Neutrophil (primary cell): ENCODE data around the gene KIDINS220.

Experiments
- H3K27ac ChIP-seq: fragments of 200-600 bp; sonication (generic); 2 replicates; pipeline ENCODE4 v1.5.1; 2016; ENCODE audit warnings: mild to moderate bottlenecking, moderate library complexity
- H3K27me3 ChIP-seq: fragments of 200-600 bp; sonication (generic); 2 replicates; pipeline ENCODE4 v1.6.0; 2016; ENCODE audit warnings: mild to moderate bottlenecking
- H3K36me3 ChIP-seq: fragments of 200-600 bp; sonication (generic); 2 replicates; pipeline ENCODE4 v1.5.1; 2017
- H3K4me1 ChIP-seq, 2 experiments: fragments of 200-600 bp in 1 of 2; sonication (generic) in 1 of 2; 1 replicate in 1 of 2; 2 replicates in 1 of 2; pipeline versions ENCODE4 v1.5.1 to v1.6.1; 2013 to 2016; ENCODE audit warnings: low read depth in 1 of 2, low read length in 1 of 2, mild to moderate bottlenecking in 1 of 2, moderate library complexity in 1 of 2; ENCODE audit not compliant: control insufficient read depth in 1 of 2, insufficient read depth in 1 of 2
- H3K4me3 ChIP-seq, 2 experiments: fragments of 200-600 bp in 1 of 2; sonication (generic) in 1 of 2; 1 replicate in 1 of 2; 2 replicates in 1 of 2; pipeline ENCODE4 v1.5.1; 2013 to 2016; ENCODE audit warnings: low read depth in 1 of 2, low read length in 1 of 2, mild to moderate bottlenecking in 1 of 2, moderate library complexity in 1 of 2
- H3K9me3 ChIP-seq: fragments of 200-600 bp; sonication (generic); 2 replicates; pipeline ENCODE4 v1.5.1; 2016
- TF ChIP-seq, protein P1 (sequence below): fragments of 200-600 bp; sonication (generic); IDR thresholded peaks from 2 replicates; pipeline ENCODE4 v1.5.1; 2016; ENCODE audit warnings: antibody characterized with exemption

Gene KIDINS220

GRCh38 chr2:8693157-8693821 lies 144.1 kb downstream of the KIDINS220 start:
- peaks cover 59% of the 10 kb centered on the region for H3K27me3 ChIP-seq
- TF ChIP-seq, protein P1, sequence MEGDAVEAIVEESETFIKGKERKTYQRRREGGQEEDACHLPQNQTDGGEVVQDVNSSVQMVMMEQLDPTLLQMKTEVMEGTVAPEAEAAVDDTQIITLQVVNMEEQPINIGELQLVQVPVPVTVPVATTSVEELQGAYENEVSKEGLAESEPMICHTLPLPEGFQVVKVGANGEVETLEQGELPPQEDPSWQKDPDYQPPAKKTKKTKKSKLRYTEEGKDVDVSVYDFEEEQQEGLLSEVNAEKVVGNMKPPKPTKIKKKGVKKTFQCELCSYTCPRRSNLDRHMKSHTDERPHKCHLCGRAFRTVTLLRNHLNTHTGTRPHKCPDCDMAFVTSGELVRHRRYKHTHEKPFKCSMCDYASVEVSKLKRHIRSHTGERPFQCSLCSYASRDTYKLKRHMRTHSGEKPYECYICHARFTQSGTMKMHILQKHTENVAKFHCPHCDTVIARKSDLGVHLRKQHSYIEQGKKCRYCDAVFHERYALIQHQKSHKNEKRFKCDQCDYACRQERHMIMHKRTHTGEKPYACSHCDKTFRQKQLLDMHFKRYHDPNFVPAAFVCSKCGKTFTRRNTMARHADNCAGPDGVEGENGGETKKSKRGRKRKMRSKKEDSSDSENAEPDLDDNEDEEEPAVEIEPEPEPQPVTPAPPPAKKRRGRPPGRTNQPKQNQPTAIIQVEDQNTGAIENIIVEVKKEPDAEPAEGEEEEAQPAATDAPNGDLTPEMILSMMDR = no peak
- H3K36me3 ChIP-seq = no peaks in the 10 kb centered on the region
- no peak overlapping the region for H3K27ac ChIP-seq
- no peak overlapping the region for H3K4me3 ChIP-seq
- no peaks in the 10 kb centered on the region for H3K9me3 ChIP-seq
- no peaks in the 10 kb centered on the region for H3K4me1 ChIP-seq

DNA sequence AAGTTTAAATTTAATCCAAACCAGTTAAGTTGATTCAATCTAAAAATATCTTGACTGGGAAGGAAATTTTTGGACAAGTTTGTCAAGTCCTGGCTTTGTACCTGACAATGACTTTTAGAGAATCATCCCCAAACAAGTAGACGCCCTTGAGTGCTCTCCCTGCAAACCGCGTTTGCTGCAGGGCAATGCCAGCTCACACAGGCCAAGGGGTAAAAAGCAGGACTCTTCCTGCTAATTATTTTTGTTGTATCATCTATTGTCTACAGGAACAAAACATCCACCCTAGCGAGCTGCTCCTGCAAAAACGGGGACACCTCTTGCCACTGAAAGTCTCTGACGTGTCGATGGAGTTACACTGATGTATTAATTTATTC lies 144.6 kb downstream of the KIDINS220 start:
- peaks cover 59% of the 10 kb centered on the region for H3K27me3 ChIP-seq
- H3K36me3 ChIP-seq = no peaks in the 10 kb centered on the region
- no peaks in the 10 kb centered on the region for H3K4me1 ChIP-seq
- H3K27ac ChIP-seq = no peak overlapping the region
- no peaks in the 10 kb centered on the region for H3K9me3 ChIP-seq
- H3K4me3 ChIP-seq = no peak overlapping the region
- TF ChIP-seq, protein P1 = no peak

DNA sequence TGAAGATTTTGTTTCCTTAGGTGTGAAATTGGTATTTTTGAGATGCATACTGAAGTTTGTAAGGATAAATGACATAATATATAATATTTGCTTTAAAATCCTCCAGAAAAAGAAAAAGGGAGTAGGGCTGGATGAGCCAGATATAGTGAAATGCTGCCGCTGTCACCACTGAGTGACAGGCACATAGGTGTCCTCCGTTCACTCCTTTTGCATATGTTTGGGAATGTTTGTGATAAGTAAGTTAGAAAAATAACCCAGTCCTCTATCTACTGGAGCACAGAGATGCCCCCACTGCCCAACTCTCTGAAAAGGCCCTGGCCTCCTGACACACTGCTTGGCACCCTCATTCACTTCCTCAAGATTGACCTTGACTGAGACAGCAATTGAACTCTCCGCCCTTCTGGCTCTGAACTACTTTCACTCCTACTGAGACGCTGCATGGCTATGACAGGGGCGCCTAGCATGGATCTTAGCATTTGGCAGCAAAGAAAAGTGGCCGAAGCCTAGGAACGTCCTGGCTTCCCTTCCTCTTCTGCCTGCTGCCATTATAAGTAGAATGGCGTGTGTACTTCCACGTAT lies 145.5 kb downstream of the KIDINS220 start:
- no peaks in the 10 kb centered on the region for H3K4me1 ChIP-seq
- TF ChIP-seq, protein P1 = no peak
- no peaks in the 10 kb centered on the region for H3K9me3 ChIP-seq
- no peak overlapping the region for H3K4me3 ChIP-seq
- H3K36me3 ChIP-seq = no peaks in the 10 kb centered on the region
- peaks cover 59% of the 10 kb centered on the region for H3K27me3 ChIP-seq
- H3K27ac ChIP-seq = no peak overlapping the region

DNA sequence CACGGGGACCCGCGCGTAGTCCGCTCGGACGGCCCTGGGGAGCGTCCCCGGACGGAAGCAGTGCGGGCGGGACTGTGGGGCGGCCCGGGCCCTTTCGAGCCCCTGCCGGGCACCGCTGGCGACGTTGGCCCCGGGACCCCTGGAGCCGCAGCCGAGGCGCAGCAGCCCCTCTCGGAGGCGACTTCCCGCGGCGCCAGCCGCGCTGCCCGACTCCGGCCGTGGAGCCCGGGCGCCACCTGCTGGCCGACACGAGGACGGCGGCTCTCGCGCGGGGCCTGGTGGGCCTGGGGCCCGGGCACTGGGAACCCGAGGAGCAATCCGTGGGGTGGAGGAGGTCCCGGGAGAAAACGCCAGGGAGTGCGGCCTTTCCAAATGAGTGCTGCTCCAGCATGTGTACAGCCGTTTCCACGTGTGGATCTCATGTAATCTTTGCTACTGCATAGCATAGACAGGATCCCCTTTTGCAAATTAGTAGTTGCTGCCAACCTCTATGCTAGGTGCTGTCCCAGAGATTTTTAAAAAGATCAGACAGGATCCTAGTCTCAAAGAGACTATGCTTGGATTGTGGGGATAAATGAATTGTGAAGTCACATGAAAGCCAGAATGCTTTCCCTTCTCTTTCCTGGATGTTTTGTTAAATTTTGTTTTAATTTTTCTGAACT lies 151.6 kb downstream of the KIDINS220 start:
- peak overlapping the region; percentile 90 for H3K27ac ChIP-seq

GRCh38 chr2:8684878-8685696 lies 152.3 kb downstream of the KIDINS220 start:
- peak overlapping the region; percentile 90 for H3K27ac ChIP-seq
- TF ChIP-seq, protein P1 = no peak
- peaks cover 20% of the 10 kb centered on the region for H3K27me3 ChIP-seq
- H3K36me3 ChIP-seq = no peaks in the 10 kb centered on the region
- H3K4me3 ChIP-seq = peak overlapping the region; percentile 69 to 74
- H3K9me3 ChIP-seq = no peaks in the 10 kb centered on the region
- peaks cover 35 to 37% of the 10 kb centered on the region in 2 experiments for H3K4me1 ChIP-seq

More for the DNA sequence above, 151.6 kb downstream of the KIDINS220 start:
- TF ChIP-seq, protein P1 = peak; percentile 98
- H3K4me3 ChIP-seq = peak overlapping the region; percentile 69 to 74
- H3K27me3 ChIP-seq = peaks cover 24% of the 10 kb centered on the region
- no peaks in the 10 kb centered on the region for H3K9me3 ChIP-seq
- no peaks in the 10 kb centered on the region for H3K36me3 ChIP-seq
- H3K4me1 ChIP-seq = peaks cover 32 to 33% of the 10 kb centered on the region in 2 experiments
